ENCODE measurements around the gene MGMT.
A peak's percentile ranks its signal among the peaks of the same experiment; 100 is the strongest.

MGMT gene

GRCh38 chr10:129467359-129468064 is 471 bp downstream of the MGMT start:
- DNase-seq = peak; percentile 11
- Histone ChIP-seq H3K36me3 (no peaks in the 10 kb centered on the region), H3K27ac (peak overlapping the region; percentile 77), H3K4me3 (ENCODE audit: low read depth, low read length) (peak overlapping the region; percentile 73), H3K27me3 (ENCODE audit: insufficient read depth, low read depth, severe bottlenecking) (no peaks in the 10 kb centered on the region), H3K9me3 (ENCODE audit: severe bottlenecking) (no peaks in the 10 kb centered on the region)
- no peak for TF ChIP-seq CTCF (IDR thresholded peaks at IDR 0.05; ENCODE audit: low read depth, low read length)

- no peaks in the 10 kb centered on the region for H3K27me3 ChIP-seq (ENCODE audit: insufficient read depth, low read depth, severe bottlenecking)
- no peak overlapping the region for H3K27ac ChIP-seq
- no peaks in the 10 kb centered on the region for H3K36me3 ChIP-seq
- no peak for TF ChIP-seq CTCF (IDR thresholded peaks at IDR 0.05; ENCODE audit: low read depth, low read length)
- H3K9me3 ChIP-seq (ENCODE audit: severe bottlenecking) = no peaks in the 10 kb centered on the region
- H3K4me3 ChIP-seq (ENCODE audit: low read depth, low read length) = no peak overlapping the region
- DNase-seq = no peak
These were observed 1.1 kb downstream of the MGMT start for GRCh38 chr10:129468187-129468586.

GRCh38 chr10:129470103-129470851 is 3.2 kb downstream of the MGMT start:
- H3K4me3 ChIP-seq (ENCODE audit: low read depth, low read length) = no peak overlapping the region
- TF ChIP-seq CTCF (IDR thresholded peaks at IDR 0.05; ENCODE audit: low read depth, low read length) = no peak
- H3K9me3 ChIP-seq (ENCODE audit: severe bottlenecking) = no peaks in the 10 kb centered on the region
- H3K27ac ChIP-seq = no peak overlapping the region
- H3K36me3 ChIP-seq = no peaks in the 10 kb centered on the region
- H3K27me3 ChIP-seq (ENCODE audit: insufficient read depth, low read depth, severe bottlenecking) = no peaks in the 10 kb centered on the region
- no peak for DNase-seq

GRCh38 chr10:129471447-129472175 is 4.6 kb downstream of the MGMT start:
- Histone ChIP-seq H3K36me3 (no peaks in the 10 kb centered on the region), H3K27me3 (ENCODE audit: insufficient read depth, low read depth, severe bottlenecking) (no peaks in the 10 kb centered on the region), H3K9me3 (ENCODE audit: severe bottlenecking) (no peaks in the 10 kb centered on the region), H3K4me3 (ENCODE audit: low read depth, low read length) (no peak overlapping the region), H3K27ac (no peak overlapping the region)
- no peak for TF ChIP-seq CTCF (IDR thresholded peaks at IDR 0.05; ENCODE audit: low read depth, low read length)
- DNase-seq = no peak

GRCh38 chr10:129472696-129473555 is 5.9 kb downstream of the MGMT start:
- H3K9me3 ChIP-seq (ENCODE audit: severe bottlenecking) = no peaks in the 10 kb centered on the region
- H3K27me3 ChIP-seq (ENCODE audit: insufficient read depth, low read depth, severe bottlenecking) = no peaks in the 10 kb centered on the region
- H3K36me3 ChIP-seq = no peaks in the 10 kb centered on the region
- no peak overlapping the region for H3K4me3 ChIP-seq (ENCODE audit: low read depth, low read length)
- DNase-seq = no peak
- H3K27ac ChIP-seq = no peak overlapping the region
- TF ChIP-seq CTCF (IDR thresholded peaks at IDR 0.05; ENCODE audit: low read depth, low read length) = no peak
